ENCODE results near the gene RAG1. TPM values are rescaled to one million over a fixed set of nuclear protein-coding genes. Genes with fewer than 3 reads are reported as not detected.

RAG1 gene
- total RNA-seq, 6 donors from 2014 or later: 0.44 to 2.1 (median 1.1) TPM

DNA sequence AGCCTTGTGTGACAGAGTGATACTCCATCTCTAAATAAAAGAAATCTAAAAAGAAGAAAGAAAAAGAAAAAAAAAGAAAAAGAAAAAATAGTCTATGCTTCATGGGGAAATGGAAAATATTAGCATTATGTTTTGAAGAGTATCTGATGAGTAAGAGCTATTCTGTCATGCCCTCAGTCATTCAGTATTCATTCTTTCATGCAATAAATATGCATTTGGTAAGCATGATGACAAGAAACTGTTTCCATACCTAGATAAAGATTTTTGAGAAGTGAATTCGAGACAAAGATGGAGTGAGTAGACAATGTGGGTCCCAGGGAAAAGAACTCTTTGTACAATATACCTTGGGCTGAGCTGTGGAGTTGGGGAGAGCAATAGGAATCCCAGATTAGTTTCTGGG lies 20.3 kb downstream of the RAG1 start:
- Histone ChIP-seq H3K4me1 (no peaks in the 10 kb centered on the region), H3K36me3 (no peaks in the 10 kb centered on the region), H3K27ac (no peak overlapping the region), H3K27me3 (no peaks in the 10 kb centered on the region), H3K9me3 (no peaks in the 10 kb centered on the region), H3K4me3 (no peak overlapping the region)
- WGBS, 2 donors: 37 to 48% methylated on average over 1 of the region's 1 CpG
- ATAC-seq (ENCODE audit: low FRiP score in 2 of 2) (no peak), DNase-seq (no peak)
- no peak for TF ChIP-seq EP300 (IDR thresholded peaks at IDR 0.05)
- no peak for TF ChIP-seq POLR2A (IDR thresholded peaks at IDR 0.05)
- TF ChIP-seq, protein P1, sequence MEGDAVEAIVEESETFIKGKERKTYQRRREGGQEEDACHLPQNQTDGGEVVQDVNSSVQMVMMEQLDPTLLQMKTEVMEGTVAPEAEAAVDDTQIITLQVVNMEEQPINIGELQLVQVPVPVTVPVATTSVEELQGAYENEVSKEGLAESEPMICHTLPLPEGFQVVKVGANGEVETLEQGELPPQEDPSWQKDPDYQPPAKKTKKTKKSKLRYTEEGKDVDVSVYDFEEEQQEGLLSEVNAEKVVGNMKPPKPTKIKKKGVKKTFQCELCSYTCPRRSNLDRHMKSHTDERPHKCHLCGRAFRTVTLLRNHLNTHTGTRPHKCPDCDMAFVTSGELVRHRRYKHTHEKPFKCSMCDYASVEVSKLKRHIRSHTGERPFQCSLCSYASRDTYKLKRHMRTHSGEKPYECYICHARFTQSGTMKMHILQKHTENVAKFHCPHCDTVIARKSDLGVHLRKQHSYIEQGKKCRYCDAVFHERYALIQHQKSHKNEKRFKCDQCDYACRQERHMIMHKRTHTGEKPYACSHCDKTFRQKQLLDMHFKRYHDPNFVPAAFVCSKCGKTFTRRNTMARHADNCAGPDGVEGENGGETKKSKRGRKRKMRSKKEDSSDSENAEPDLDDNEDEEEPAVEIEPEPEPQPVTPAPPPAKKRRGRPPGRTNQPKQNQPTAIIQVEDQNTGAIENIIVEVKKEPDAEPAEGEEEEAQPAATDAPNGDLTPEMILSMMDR (IDR thresholded peaks at IDR 0.05): no peak
- TF ChIP-seq POLR2AphosphoS5 (IDR thresholded peaks at IDR 0.05): no peak

DNA sequence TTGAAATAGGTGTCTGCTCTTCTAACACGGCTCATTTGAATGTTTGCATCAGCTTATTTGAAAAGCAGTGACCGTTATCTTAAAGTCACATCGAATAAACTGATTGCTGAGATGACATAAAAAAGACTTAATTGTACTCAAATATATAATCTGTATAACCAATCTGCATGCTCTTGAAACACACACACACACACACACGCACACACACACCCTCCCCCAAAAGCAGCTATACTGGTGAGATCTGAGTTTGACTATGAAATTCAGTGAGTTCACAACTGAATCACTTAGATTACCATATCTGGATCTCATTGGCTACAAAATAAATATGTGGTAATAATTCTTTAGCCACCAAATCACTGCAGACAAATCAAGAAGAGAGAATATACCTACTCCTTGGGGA lies 22.7 kb downstream of the RAG1 start:
- 39 to 49% methylated on average over 4 of the region's 4 CpGs for WGBS, 2 donors
- TF ChIP-seq POLR2A (IDR thresholded peaks at IDR 0.05) (no peak), EP300 (IDR thresholded peaks at IDR 0.05) (no peak), POLR2AphosphoS5 (IDR thresholded peaks at IDR 0.05) (no peak)
- TF ChIP-seq, protein P1 (IDR thresholded peaks at IDR 0.05): no peak
- no peak for ATAC-seq (ENCODE audit: low FRiP score in 2 of 2)
- no peak for DNase-seq
- H3K4me3 ChIP-seq: no peak overlapping the region
- no peaks in the 10 kb centered on the region for H3K9me3 ChIP-seq
- no peaks in the 10 kb centered on the region for H3K27me3 ChIP-seq
- no peaks in the 10 kb centered on the region for H3K36me3 ChIP-seq
- peaks cover 0 to 8% (median 4%) of the 10 kb centered on the region in 4 donors for H3K4me1 ChIP-seq
- H3K27ac ChIP-seq: no peak overlapping the region

GRCh38 chr11:36591433-36591832 lies 23.6 kb downstream of the RAG1 start:
- no peak for TF ChIP-seq POLR2AphosphoS5 (IDR thresholded peaks at IDR 0.05)
- TF ChIP-seq, protein P1 (IDR thresholded peaks at IDR 0.05): no peak
- no peak for TF ChIP-seq EP300 (IDR thresholded peaks at IDR 0.05)
- TF ChIP-seq POLR2A (IDR thresholded peaks at IDR 0.05): no peak
- no peaks in the 10 kb centered on the region for H3K27me3 ChIP-seq
- ATAC-seq (ENCODE audit: low FRiP score in 2 of 2) (no peak), DNase-seq (no peak)
- no peaks in the 10 kb centered on the region for H3K9me3 ChIP-seq
- H3K27ac ChIP-seq: no peak overlapping the region
- 51 to 67% methylated on average over 1 of the region's 1 CpG for WGBS, 2 donors
- H3K36me3 ChIP-seq: no peaks in the 10 kb centered on the region
- H3K4me1 ChIP-seq: peaks cover 0 to 8% (median 6%) of the 10 kb centered on the region in 4 donors
- no peak overlapping the region for H3K4me3 ChIP-seq

DNA sequence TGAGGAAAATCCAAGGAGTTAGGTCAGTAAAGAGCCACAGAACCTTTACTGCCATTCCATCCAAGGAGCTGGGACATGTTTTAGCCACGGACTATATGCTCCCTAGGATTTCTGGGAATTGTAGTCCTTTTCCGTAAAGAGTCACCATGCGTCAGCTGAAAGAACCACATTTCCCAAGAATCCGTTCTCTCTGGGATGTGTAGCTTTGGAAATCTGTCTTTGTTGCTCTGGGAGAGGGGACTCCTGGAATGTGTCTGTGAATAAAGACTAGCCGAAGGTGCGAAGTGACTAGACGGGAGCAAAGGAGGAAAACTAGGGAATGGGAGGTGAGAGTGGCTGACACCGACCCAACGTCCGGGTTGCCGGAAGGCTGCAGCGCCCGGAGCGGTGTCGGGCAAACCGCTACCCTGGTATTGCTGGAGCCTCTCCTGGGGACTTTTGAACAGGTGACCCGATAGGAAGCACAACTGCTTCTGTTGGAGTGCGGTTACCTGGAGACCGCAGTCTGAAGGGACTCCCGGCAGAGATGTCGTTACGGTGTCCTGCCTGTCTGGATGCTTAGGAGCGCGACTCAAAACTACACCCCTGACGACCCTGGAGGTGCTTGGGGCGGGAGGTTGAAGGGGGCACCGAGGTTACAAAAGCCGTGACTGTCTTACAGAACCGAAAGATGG lies 26.6 kb downstream of the RAG1 start, which contains the start of gene IFTAP:
IFTAP (plus strand) TSS at position 187 of the 674 bp plus-strand sequence. CDS start 15,602 bp downstream, outside the sequence.
- Histone ChIP-seq H3K4me1 (peaks cover 0 to 8% (median 6%) of the 10 kb centered on the region in 4 donors), H3K4me3 (peak within 1 kb of the TSS; percentile 71 to 80 (median 76)), H3K27me3 (no peaks in the 10 kb centered on the region), H3K36me3 (no peaks in the 10 kb centered on the region), H3K27ac (peak within 1 kb of the TSS in 3 of 4 donors; percentile 63 to 77 (median 73)), H3K9me3 (no peaks in the 10 kb centered on the region)
- 1% methylated on average over 22 to 29 of the region's 29 CpGs for WGBS, 2 donors
- DNase-seq: peak; percentile 69 to 85
- ATAC-seq (ENCODE audit: low FRiP score in 2 of 2): peak; percentile 97 to 100
- peak in 1 of 4 donors; percentile 25 for TF ChIP-seq POLR2A (IDR thresholded peaks at IDR 0.05)
- TF ChIP-seq EP300 (IDR thresholded peaks at IDR 0.05): no peak
- TF ChIP-seq POLR2AphosphoS5 (IDR thresholded peaks at IDR 0.05): peak in 1 of 2 donors; percentile 22

DNA sequence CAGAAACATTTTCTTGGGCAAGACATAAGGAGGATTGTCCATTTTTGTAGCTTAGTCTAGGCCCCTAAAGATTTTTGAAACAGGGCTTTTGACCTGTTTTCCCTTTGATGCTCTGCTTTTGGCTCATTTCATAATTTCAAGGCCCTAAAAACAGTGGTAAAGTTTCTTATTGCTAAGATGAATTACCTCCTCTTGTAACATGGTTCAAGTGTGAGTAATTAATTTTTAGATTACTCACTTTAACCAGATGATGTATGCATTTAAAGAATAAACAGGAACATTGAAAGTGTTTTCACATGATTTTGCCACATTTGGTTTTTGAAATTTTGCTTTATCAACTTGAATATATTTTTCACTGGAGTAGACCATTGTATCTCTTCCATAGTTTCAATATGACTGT lies 29.1 kb downstream of the RAG1 start:
- H3K27me3 ChIP-seq: no peaks in the 10 kb centered on the region
- TF ChIP-seq, protein P1 (IDR thresholded peaks at IDR 0.05): no peak
- TF ChIP-seq EP300 (IDR thresholded peaks at IDR 0.05): no peak
- no peak for TF ChIP-seq POLR2AphosphoS5 (IDR thresholded peaks at IDR 0.05)
- no peak for TF ChIP-seq POLR2A (IDR thresholded peaks at IDR 0.05)
- DNase-seq (no peak), ATAC-seq (ENCODE audit: low FRiP score in 2 of 2) (no peak)
- peaks cover 0 to 8% (median 6%) of the 10 kb centered on the region in 4 donors for H3K4me1 ChIP-seq
- no peak overlapping the region for H3K27ac ChIP-seq
- no peaks in the 10 kb centered on the region for H3K36me3 ChIP-seq
- no peaks in the 10 kb centered on the region for H3K9me3 ChIP-seq
- no peak overlapping the region for H3K4me3 ChIP-seq
